ENCODE data around the gene ITGB1.

The ITGB1 gene

GRCh38 chr10:32955299-32955772, 2.7 kb downstream of the ITGB1 start:
- DNase-seq (ENCODE audit: low read depth): no peak

GRCh38 chr10:32954545-32955298, 3.3 kb downstream of the ITGB1 start:
- DNase-seq (ENCODE audit: low read depth): no peak

GRCh38 chr10:32954080-32954479, 4.0 kb downstream of the ITGB1 start:
- no peak for DNase-seq (ENCODE audit: low read depth)

GRCh38 chr10:32953277-32953927, 4.6 kb downstream of the ITGB1 start:
- no peak for DNase-seq (ENCODE audit: low read depth)

GRCh38 chr10:32952541-32953276, 5.3 kb downstream of the ITGB1 start:
- no peak for DNase-seq (ENCODE audit: low read depth)

- no peak for DNase-seq (ENCODE audit: low read depth)
Measured at GRCh38 chr10:32952094-32952493, 5.9 kb downstream of the ITGB1 start.

- no peak for DNase-seq (ENCODE audit: low read depth)
Measured at GRCh38 chr10:32951111-32951510, 6.9 kb downstream of the ITGB1 start.

- no peak for DNase-seq (ENCODE audit: low read depth)
Measured at GRCh38 chr10:32950591-32951108, 7.4 kb downstream of the ITGB1 start.

GRCh38 chr10:32949221-32949678, 8.8 kb downstream of the ITGB1 start:
- no peak for DNase-seq (ENCODE audit: low read depth)

- no peak for DNase-seq (ENCODE audit: low read depth)
Measured at GRCh38 chr10:32948451-32948850, 9.6 kb downstream of the ITGB1 start.

GRCh38 chr10:32947586-32947985, 10.4 kb downstream of the ITGB1 start:
- DNase-seq (ENCODE audit: low read depth): no peak

GRCh38 chr10:32946108-32946507, 11.9 kb downstream of the ITGB1 start:
- no peak for DNase-seq (ENCODE audit: low read depth)

- no peak for DNase-seq (ENCODE audit: low read depth)
Measured at GRCh38 chr10:32943854-32944661, 14.0 kb downstream of the ITGB1 start.

- no peak for DNase-seq (ENCODE audit: low read depth)
Measured at GRCh38 chr10:32943395-32943794, 14.6 kb downstream of the ITGB1 start.

GRCh38 chr10:32942081-32942480, 15.9 kb downstream of the ITGB1 start:
- no peak for DNase-seq (ENCODE audit: low read depth)

GRCh38 chr10:32941357-32941756, 16.7 kb downstream of the ITGB1 start:
- no peak for DNase-seq (ENCODE audit: low read depth)

- no peak for DNase-seq (ENCODE audit: low read depth)
Measured at GRCh38 chr10:32940321-32941301, 17.4 kb downstream of the ITGB1 start.

- DNase-seq (ENCODE audit: low read depth): no peak
Measured at GRCh38 chr10:32939296-32940111, 18.5 kb downstream of the ITGB1 start.

- DNase-seq (ENCODE audit: low read depth): no peak
Measured at GRCh38 chr10:32938554-32939061, 19.4 kb downstream of the ITGB1 start.
